ENCODE data around the gene PCDH7.
A peak's percentile ranks its signal among the peaks of the same experiment; 100 is the strongest.

Gene PCDH7, protein sequence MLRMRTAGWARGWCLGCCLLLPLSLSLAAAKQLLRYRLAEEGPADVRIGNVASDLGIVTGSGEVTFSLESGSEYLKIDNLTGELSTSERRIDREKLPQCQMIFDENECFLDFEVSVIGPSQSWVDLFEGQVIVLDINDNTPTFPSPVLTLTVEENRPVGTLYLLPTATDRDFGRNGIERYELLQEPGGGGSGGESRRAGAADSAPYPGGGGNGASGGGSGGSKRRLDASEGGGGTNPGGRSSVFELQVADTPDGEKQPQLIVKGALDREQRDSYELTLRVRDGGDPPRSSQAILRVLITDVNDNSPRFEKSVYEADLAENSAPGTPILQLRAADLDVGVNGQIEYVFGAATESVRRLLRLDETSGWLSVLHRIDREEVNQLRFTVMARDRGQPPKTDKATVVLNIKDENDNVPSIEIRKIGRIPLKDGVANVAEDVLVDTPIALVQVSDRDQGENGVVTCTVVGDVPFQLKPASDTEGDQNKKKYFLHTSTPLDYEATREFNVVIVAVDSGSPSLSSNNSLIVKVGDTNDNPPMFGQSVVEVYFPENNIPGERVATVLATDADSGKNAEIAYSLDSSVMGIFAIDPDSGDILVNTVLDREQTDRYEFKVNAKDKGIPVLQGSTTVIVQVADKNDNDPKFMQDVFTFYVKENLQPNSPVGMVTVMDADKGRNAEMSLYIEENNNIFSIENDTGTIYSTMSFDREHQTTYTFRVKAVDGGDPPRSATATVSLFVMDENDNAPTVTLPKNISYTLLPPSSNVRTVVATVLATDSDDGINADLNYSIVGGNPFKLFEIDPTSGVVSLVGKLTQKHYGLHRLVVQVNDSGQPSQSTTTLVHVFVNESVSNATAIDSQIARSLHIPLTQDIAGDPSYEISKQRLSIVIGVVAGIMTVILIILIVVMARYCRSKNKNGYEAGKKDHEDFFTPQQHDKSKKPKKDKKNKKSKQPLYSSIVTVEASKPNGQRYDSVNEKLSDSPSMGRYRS (N-terminal part only)

GRCh38 chr4:30720021-30720660 is at the start of gene PCDH7:
Gene PCDH7 (plus strand): TSS chr4:30720369. CDS start chr4:30721423, 1,054 bp downstream.
- DNase-seq = no peak

GRCh38 chr4:30671926-30672448 is 48.2 kb upstream of the PCDH7 start:
- DNase-seq = no peak

DNA sequence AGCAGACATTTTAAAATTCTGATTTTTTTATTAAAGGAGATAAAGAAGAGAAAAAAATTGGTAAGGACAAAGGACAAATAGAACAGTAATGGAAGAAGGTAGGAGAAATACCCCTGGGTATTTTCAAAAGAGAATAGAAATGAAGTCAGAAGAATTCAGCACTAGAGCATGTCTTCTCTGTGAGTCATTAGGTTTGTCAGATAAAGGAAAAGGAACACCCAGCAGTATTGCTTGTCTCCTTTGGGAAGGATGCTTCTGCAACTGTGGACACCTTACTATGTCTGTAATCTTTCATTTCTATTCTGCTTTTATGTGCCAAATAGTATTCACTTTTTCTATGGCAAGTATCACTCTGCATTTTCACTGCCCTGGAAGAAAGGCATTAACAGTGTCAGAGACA is 24.0 kb upstream of the PCDH7 start:
- DNase-seq = no peak

- DNase-seq = peak; percentile 6
These were observed 5.6 kb upstream of the PCDH7 start for GRCh38 chr4:30714408-30715031.

- no peak for DNase-seq
These were observed 4.0 kb upstream of the PCDH7 start for GRCh38 chr4:30716158-30716557.

GRCh38 chr4:30716681-30717207 is 3.4 kb upstream of the PCDH7 start:
- peak; percentile 23 for DNase-seq

- peak; percentile 47 for DNase-seq
These were observed 2.8 kb upstream of the PCDH7 start for GRCh38 chr4:30717208-30718020.

- no peak for DNase-seq
These were observed 2.1 kb upstream of the PCDH7 start for GRCh38 chr4:30718021-30718542.

DNA sequence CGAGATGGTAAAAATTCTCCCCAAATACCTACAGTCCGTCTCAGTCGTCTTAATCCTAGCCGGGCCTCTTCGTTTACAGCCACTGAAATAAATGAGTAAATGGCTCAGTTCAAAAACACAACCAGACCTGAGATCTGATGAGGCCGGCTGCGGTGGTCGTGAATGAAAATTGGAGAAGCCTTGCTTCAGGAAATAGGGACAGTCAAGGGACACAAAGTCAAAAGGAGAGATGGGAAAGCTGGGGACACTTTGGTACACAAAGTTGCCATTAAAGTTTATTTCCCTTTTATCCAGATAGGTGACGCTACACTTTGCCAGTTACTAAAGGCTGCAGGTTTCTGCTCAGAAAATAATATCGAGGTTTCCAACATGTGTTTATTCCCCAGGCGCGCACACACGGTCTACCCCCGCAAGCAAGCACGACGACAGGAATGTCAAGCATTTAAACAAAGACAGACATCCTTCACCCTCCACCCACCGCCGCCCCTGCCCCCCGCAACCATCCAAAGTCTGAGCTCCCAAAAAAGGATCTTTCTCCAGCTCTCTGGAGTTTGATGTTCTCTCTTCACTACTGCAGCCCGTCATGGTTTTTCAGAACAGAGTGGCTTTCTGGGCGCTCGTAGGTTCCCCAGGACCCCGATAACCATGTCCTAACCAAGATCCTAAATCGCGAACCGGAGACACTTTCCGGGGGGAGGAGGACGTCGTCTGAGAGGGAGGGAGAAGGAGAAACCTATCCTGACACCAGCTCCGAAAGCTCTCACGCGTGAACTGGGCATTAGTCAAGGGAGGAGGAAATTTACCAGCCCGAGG is 1.3 kb upstream of the PCDH7 start:
- DNase-seq = no peak

GRCh38 chr4:30719454-30720020 is 632 bp upstream of the PCDH7 start:
- peak; percentile 2 for DNase-seq

- DNase-seq = no peak
These were observed 554 bp downstream of the PCDH7 start for GRCh38 chr4:30720661-30721184.

GRCh38 chr4:30721185-30722091 is 1.3 kb downstream of the PCDH7 start:
- DNase-seq = peak; percentile 15

GRCh38 chr4:30722092-30722358 is 1.9 kb downstream of the PCDH7 start:
- DNase-seq = no peak

- no peak for DNase-seq
These were observed 2.4 kb downstream of the PCDH7 start for GRCh38 chr4:30722359-30723200.

DNA sequence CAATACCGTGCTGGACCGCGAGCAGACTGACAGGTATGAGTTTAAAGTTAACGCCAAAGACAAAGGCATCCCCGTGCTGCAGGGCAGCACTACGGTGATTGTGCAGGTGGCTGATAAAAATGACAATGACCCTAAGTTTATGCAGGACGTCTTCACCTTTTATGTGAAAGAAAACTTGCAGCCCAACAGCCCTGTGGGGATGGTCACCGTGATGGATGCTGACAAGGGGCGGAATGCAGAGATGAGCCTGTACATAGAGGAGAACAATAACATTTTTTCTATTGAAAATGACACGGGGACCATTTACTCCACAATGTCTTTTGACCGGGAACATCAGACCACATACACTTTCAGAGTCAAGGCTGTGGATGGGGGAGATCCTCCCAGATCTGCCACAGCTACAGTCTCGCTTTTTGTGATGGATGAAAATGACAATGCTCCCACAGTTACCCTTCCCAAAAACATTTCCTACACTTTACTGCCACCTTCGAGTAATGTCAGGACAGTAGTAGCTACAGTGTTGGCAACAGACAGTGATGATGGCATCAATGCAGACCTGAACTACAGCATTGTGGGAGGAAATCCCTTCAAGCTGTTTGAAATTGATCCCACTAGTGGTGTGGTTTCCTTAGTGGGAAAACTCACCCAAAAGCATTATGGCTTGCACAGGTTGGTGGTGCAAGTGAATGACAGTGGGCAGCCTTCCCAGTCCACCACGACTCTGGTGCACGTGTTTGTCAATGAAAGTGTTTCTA is 3.2 kb downstream of the PCDH7 start:
- no peak for DNase-seq

DNA sequence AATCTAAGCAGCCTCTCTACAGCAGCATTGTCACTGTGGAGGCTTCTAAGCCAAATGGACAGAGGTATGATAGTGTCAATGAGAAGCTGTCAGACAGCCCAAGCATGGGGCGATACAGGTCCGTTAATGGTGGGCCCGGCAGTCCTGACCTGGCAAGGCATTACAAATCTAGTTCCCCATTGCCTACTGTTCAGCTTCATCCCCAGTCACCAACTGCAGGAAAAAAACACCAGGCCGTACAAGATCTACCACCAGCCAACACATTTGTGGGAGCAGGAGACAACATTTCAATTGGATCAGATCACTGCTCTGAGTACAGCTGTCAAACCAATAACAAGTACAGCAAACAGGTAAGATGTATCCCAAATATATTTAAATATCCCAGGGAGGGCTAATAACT is 4.1 kb downstream of the PCDH7 start:
- DNase-seq = no peak

DNA sequence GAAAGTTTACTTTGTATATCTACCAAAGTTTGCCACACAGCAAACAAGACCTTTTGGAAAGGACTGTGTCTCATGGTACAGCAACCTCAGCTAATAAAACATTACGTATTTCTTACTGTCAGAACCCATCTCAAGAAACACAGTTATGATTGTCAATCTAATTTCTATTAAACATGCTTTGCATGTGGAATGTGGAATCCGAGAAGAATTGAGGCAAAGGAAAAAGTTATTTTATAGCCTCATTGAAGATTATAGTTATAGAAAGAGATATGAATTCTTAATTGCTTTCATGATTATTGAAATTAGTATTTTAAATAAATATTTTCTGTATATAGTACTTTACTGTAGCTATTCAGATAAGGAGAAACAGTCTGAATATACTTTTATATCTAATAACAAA is 5.4 kb downstream of the PCDH7 start:
- no peak for DNase-seq
